CD4-positive, CD25-positive, alpha-beta regulatory T cell (primary cell): Measurements from ENCODE around the gene MRPL20. TPM values are rescaled to one million over a fixed set of nuclear protein-coding genes. Genes with fewer than 3 reads are reported as not detected.
"Not testable (repeated sequence)": the region's sequence is repeated elsewhere in the genome, so short reads cannot be mapped to it uniquely, and the experiment has no call there.

Experiments
- ATAC-seq, 2 donors: fragments of 150-1000 bp; cut with Tn5 transposase; one replicate each; pipeline ENCODE4 v1.10.0; 2021; ENCODE audit warnings: low read depth in 2 of 2, moderate number of reproducible peaks in 2 of 2, moderate library complexity in 1 of 2
- DNase-seq, 3 donors: peaks; one replicate each; pipeline versions ENCODE4 v3.0.0 to v3.0.0-alpha.2; 2012 to 2022; ENCODE audit warnings: mixed read lengths in 1 of 3
- H3K27ac ChIP-seq: one replicate; pipeline ENCODE4 v1.7.0; 2013; ENCODE audit warnings: mild to moderate bottlenecking, low read length; ENCODE audit not compliant: insufficient read depth, poor library complexity, severe bottlenecking
- H3K27me3 ChIP-seq: one replicate; pipeline ENCODE4 v1.7.0; 2013; ENCODE audit warnings: low read length; ENCODE audit not compliant: control insufficient read depth, insufficient read depth
- H3K36me3 ChIP-seq: one replicate; pipeline ENCODE4 v1.7.0; 2013; ENCODE audit warnings: mild to moderate bottlenecking, low read length, moderate library complexity; ENCODE audit not compliant: control insufficient read depth, insufficient read depth
- H3K4me1 ChIP-seq: 2 replicates; pipeline ENCODE4 v1.7.0; 2013; ENCODE audit warnings: mild to moderate bottlenecking, low read length; ENCODE audit not compliant: insufficient read depth, control insufficient read depth, poor library complexity, severe bottlenecking
- H3K4me3 ChIP-seq: one replicate; pipeline ENCODE4 v1.7.0; 2013; ENCODE audit warnings: low read depth, mild to moderate bottlenecking, low read length, moderate library complexity
- H3K9me3 ChIP-seq, 2 experiments: 1 replicate in 1 of 2; 2 replicates in 1 of 2; pipeline ENCODE4 v1.7.0; 2013; ENCODE audit warnings: low read length in 2 of 2, mild to moderate bottlenecking in 1 of 2, moderate library complexity in 1 of 2; ENCODE audit not compliant: control insufficient read depth in 2 of 2
- H3K27ac Mint-ChIP-seq, 3 donors: one replicate each; pipeline ENCODE4 v1.8.0; 2020 to 2022; ENCODE audit warnings: mild to moderate bottlenecking in 3 of 3, mixed read lengths in 3 of 3, moderate library complexity in 2 of 3
- H3K27me3 Mint-ChIP-seq: one replicate; pipeline ENCODE4 v1.8.0; 2022; ENCODE audit warnings: mild to moderate bottlenecking, mixed read lengths
- H3K36me3 Mint-ChIP-seq: one replicate; pipeline ENCODE4 v1.8.0; 2020; ENCODE audit warnings: mixed read lengths
- H3K4me1 Mint-ChIP-seq, 4 donors: one replicate each; pipeline ENCODE4 v1.8.0; 2020 to 2022; ENCODE audit warnings: mixed read lengths in 4 of 4, mild to moderate bottlenecking in 1 of 4
- H3K4me3 Mint-ChIP-seq, 4 donors: one replicate each; pipeline ENCODE4 v1.8.0; 2020 to 2022; ENCODE audit warnings: mild to moderate bottlenecking in 4 of 4, mixed read lengths in 4 of 4, moderate library complexity in 3 of 4
- H3K9me3 Mint-ChIP-seq, 7 donors: one replicate each; pipeline ENCODE4 v1.8.0; 2020 to 2022; ENCODE audit warnings: mixed read lengths in 7 of 7, mild to moderate bottlenecking in 3 of 7, moderate library complexity in 2 of 7
- polyA plus RNA-seq, 4 donors: library from polyadenylated mRNA; unstranded; fragments of 300-500 nt; fragmentation: Illumina TruSeq; gene quantifications; one replicate each; pipeline ENCODE4 v1.2.3, GENCODE V29; 2021
- total RNA-seq: library from RNA; stranded (reverse); gene quantifications from one replicate; pipeline ENCODE4 v1.2.3, GENCODE V29; 2022

MRPL20 gene
- total and polyA plus RNA-seq, 5 donors from 2014 or later = 83.4 to 188 (median 174) TPM

DNA sequence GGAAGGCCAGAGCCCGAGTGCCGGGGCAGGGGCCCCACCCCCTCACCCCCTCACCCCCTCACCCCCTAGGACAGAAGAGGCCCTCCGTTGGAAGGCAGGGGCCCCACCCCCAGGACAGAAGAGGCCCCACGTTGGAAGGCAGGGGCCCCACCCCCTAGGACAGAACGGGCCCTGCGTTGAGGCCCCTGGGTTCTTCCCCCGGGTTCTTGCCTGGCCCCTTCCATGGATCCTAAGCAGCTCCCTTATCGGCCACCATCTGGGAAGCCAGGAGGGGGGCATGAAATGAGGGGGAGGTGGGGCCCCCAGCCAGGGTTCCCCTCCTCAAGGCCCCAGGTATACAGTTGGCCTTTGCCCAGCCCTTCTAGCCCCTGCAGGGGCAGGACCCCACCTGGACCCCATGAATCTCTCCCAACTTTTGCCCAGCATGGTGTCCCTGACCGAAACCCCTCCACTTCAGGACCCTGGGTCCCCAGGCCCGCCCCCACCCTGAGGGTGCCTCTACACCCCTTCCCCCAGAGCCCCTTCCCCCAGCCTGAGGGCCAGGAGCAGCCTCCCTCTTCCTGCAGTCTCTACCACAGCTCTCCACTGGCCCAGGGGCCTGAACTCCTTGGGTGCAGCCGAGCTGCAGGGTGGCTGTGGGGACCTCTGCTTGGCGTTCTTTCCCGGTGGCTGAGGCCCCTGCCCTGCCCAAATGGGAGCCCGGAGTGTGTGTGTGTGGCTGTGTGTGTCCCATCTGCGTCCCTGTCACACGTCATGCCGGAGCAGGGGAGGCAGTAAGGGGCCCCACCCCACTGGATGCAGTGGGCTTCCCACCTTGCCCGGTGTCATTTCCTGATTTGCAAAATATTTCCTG is 24.1 kb upstream of the MRPL20 start:
- H3K27ac ChIP-seq = no peak overlapping the region
- DNase-seq (no peak), ATAC-seq (no peak)
- H3K4me3 ChIP-seq = no peak overlapping the region
- Mint-ChIP-seq H3K4me3 (no peak overlapping the region), H3K36me3 (no peaks in the 10 kb centered on the region), H3K9me3 (peaks cover 0 to 3% (median 0%) of the 10 kb centered on the region in 7 donors), H3K27ac (no peak overlapping the region), H3K27me3 (peaks cover 30% of the 10 kb centered on the region), H3K4me1 (peaks cover 0 to 4% (median 0%) of the 10 kb centered on the region in 4 donors)
- H3K4me1 ChIP-seq = peaks cover 18% of the 10 kb centered on the region
- H3K27me3 ChIP-seq = peaks cover 4% of the 10 kb centered on the region
- H3K36me3 ChIP-seq = no peaks in the 10 kb centered on the region
- no peaks in the 10 kb centered on the region for H3K9me3 ChIP-seq

DNA sequence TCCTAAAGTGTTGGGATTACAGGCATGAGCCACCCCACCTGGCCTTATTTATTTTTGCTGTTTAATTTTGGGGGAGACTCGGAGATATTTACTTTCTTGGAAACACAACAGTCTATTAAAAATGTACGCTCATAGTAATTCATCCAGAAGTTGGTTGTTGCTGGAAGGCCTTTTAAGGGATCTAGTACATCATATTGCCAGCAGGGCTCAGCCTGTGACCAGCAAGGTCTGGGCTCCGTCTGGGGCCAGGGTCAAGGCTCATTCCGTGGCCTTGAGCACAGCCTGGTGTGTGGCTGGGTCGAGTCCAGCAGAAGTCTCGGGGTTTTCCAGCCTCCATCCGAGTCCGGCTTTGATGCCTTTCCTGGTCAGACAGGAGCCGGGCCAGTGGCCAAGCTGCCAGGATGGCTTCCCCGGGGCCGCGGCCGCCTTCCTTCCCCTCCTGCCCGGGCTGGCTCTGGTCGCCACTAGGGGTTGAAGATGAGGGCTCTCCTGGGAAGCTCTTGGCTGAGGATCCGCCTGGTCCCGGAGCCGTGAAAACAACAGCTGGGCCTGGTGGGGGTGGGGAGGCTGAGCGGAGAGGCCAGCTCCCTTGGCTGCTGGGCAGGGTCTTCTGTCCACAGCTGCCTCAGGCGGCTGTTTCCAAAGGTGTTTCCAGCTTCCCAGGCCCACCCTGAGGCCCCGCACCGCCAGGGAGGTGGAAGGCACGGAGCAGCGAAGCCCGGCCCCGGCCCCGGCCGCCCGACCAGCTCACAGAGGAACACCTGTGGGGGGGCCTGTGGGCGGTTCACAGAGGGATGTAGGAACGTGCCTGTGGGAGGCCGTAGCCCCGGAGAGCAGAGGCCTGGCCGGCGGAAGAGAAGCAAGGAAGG is 23.3 kb upstream of the MRPL20 start:
- peaks cover 0 to 3% (median 0%) of the 10 kb centered on the region in 4 donors for H3K4me1 Mint-ChIP-seq
- H3K27me3 Mint-ChIP-seq = peaks cover 26% of the 10 kb centered on the region
- Histone ChIP-seq H3K4me3 (no peak overlapping the region), H3K27me3 (peaks cover 4% of the 10 kb centered on the region), H3K36me3 (no peaks in the 10 kb centered on the region), H3K27ac (no peak overlapping the region), H3K9me3 (no peaks in the 10 kb centered on the region), H3K4me1 (peaks cover 11% of the 10 kb centered on the region)
- peak overlapping the region in 1 of 4 donors; percentile 3 for H3K4me3 Mint-ChIP-seq
- H3K36me3 Mint-ChIP-seq = no peaks in the 10 kb centered on the region
- ATAC-seq (no peak), DNase-seq (no peak)
- peak overlapping the region in 1 of 3 donors; percentile 55 for H3K27ac Mint-ChIP-seq
- peaks cover 0 to 3% (median 0%) of the 10 kb centered on the region in 7 donors for H3K9me3 Mint-ChIP-seq

GRCh38 chr1:1429671-1430073 is 22.6 kb upstream of the MRPL20 start:
- Mint-ChIP-seq H3K4me3 (peak overlapping the region in 1 of 4 donors; percentile 3), H3K36me3 (no peaks in the 10 kb centered on the region), H3K27ac (peak overlapping the region in 1 of 3 donors; percentile 55), H3K9me3 (peaks cover 0 to 3% (median 0%) of the 10 kb centered on the region in 7 donors), H3K27me3 (peaks cover 25% of the 10 kb centered on the region), H3K4me1 (peaks cover 0 to 5% (median 0%) of the 10 kb centered on the region in 4 donors)
- no peaks in the 10 kb centered on the region for H3K27me3 ChIP-seq
- ATAC-seq (no peak), DNase-seq (no peak)
- H3K27ac ChIP-seq = no peak overlapping the region
- no peaks in the 10 kb centered on the region for H3K9me3 ChIP-seq
- no peaks in the 10 kb centered on the region for H3K36me3 ChIP-seq
- H3K4me3 ChIP-seq = no peak overlapping the region
- H3K4me1 ChIP-seq = peaks cover 8% of the 10 kb centered on the region

DNA sequence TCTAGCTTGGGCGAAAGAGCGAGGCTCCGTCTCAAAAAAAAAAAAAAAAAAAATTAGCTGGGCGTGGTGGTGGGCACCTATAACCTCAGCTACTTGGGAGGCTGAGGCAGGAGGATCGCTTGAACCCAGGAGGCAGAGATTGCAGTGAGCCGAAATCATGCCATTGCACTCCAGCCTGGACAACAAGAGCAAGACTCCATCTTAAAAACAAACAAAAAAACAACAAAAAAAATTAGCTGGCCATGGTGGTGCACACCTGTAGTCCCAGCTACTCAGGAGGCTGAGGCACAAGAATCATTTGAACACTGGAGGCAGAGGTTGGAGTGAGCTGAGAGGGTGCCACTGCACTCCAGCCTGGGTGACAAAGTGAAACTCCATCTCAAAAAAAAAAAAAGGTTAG is 21.9 kb upstream of the MRPL20 start:
- H3K4me1 Mint-ChIP-seq, H3K4me3 ChIP-seq, DNase-seq, H3K9me3 Mint-ChIP-seq, H3K9me3 ChIP-seq, H3K4me3 Mint-ChIP-seq, H3K27ac ChIP-seq, H3K36me3 ChIP-seq, H3K27me3 ChIP-seq, ATAC-seq, H3K36me3 Mint-ChIP-seq, H3K27ac Mint-ChIP-seq, H3K4me1 ChIP-seq: not testable (repeated sequence)
- peaks cover 25% of the 10 kb centered on the region for H3K27me3 Mint-ChIP-seq

DNA sequence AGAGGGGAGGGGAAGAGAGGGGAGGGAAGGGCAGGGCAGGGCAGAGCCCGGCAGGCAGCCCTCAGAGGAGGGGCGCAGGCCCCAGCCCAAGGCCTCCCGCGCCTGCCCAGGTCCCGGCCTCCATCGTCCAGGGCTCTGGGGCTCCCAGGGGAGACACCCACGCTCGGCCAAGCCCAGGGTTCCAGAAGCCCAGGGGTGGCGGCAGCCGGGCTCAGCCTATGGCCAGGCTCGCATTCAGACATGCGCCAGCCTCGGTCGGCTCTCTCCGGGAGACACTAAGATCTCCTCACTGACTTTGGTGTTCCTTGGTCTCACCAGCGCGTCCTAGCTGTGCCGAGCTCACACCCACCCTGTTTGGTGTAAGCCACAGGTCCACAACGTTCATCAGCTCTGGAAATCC is 21.1 kb upstream of the MRPL20 start:
- Histone ChIP-seq H3K4me1 (peaks cover 8% of the 10 kb centered on the region), H3K4me3 (no peak overlapping the region), H3K36me3 (no peaks in the 10 kb centered on the region), H3K9me3 (no peaks in the 10 kb centered on the region), H3K27me3 (no peaks in the 10 kb centered on the region), H3K27ac (no peak overlapping the region)
- no peaks in the 10 kb centered on the region for H3K36me3 Mint-ChIP-seq
- no peak for DNase-seq
- ATAC-seq = no peak
- H3K4me1 Mint-ChIP-seq = peaks cover 0 to 5% (median 0%) of the 10 kb centered on the region in 4 donors
- H3K27me3 Mint-ChIP-seq = peaks cover 25% of the 10 kb centered on the region
- H3K9me3 Mint-ChIP-seq = peaks cover 0 to 5% (median 0%) of the 10 kb centered on the region in 7 donors
- peak overlapping the region in 2 of 4 donors; percentile 28 to 58 for H3K4me3 Mint-ChIP-seq
- H3K27ac Mint-ChIP-seq = no peak overlapping the region

- H3K4me1 Mint-ChIP-seq = peaks cover 0 to 5% (median 0%) of the 10 kb centered on the region in 4 donors
- H3K27ac ChIP-seq = no peak overlapping the region
- H3K36me3 ChIP-seq = no peaks in the 10 kb centered on the region
- peaks cover 25% of the 10 kb centered on the region for H3K27me3 Mint-ChIP-seq
- DNase-seq (no peak), ATAC-seq (no peak)
- peaks cover 8% of the 10 kb centered on the region for H3K4me1 ChIP-seq
- no peaks in the 10 kb centered on the region for H3K36me3 Mint-ChIP-seq
- H3K9me3 Mint-ChIP-seq = peaks cover 0 to 5% (median 0%) of the 10 kb centered on the region in 7 donors
- H3K27me3 ChIP-seq = no peaks in the 10 kb centered on the region
- no peak overlapping the region for H3K4me3 ChIP-seq
- H3K4me3 Mint-ChIP-seq = no peak overlapping the region
- no peaks in the 10 kb centered on the region for H3K9me3 ChIP-seq
- no peak overlapping the region for H3K27ac Mint-ChIP-seq
Measured at GRCh38 chr1:1427820-1428148, 20.7 kb upstream of the MRPL20 start.

DNA sequence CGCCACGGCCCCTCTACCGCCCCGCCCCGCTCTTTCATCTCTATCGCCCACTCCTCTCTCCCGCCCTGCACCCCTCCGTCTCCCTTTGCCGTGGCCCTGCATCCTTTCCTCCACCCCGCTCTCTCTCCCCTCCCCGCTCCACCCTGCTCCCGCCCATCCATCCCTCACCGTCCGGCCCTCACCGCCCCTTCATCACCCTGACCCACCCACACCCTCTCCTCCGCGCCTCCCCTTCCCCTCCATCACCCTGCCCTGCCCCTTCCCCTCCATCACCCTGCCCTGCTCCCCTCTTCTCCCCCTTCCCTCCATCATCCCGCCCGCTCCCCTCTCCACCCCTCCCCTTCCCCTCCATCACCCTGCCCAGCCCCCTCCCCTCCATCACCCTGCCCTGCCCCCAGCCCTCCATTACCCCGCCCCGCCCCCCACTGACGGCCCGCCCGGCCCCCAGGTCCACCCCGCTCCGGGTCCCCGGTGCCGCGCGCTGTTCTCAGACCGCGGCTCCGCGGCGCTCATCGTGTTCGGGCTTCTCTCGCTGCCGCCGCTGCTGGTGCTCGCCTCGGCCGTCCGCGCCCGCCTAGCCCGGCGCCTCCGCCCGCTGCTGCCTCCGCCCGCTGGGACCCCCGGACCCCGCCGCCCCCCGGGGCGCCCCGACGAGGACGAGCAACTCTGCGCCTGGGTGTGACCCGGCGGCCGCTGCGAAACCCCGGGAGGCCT is 20.2 kb upstream of the MRPL20 start:
- Histone ChIP-seq H3K9me3 (no peaks in the 10 kb centered on the region), H3K27me3 (no peaks in the 10 kb centered on the region), H3K36me3 (no peaks in the 10 kb centered on the region), H3K4me3 (no peak overlapping the region), H3K4me1 (peaks cover 8% of the 10 kb centered on the region), H3K27ac (no peak overlapping the region)
- H3K27me3 Mint-ChIP-seq = peaks cover 29% of the 10 kb centered on the region
- no peak overlapping the region for H3K27ac Mint-ChIP-seq
- peaks cover 0 to 5% (median 0%) of the 10 kb centered on the region in 7 donors for H3K9me3 Mint-ChIP-seq
- DNase-seq = no peak
- ATAC-seq = no peak
- no peaks in the 10 kb centered on the region for H3K36me3 Mint-ChIP-seq
- no peak overlapping the region for H3K4me3 Mint-ChIP-seq
- peaks cover 0 to 5% (median 0%) of the 10 kb centered on the region in 4 donors for H3K4me1 Mint-ChIP-seq
